ENCODE data around the gene MICAL2. TPM values are rescaled to one million over a fixed set of nuclear protein-coding genes. Genes with fewer than 3 reads are reported as not detected.

The MICAL2 gene
- total and polyA plus RNA-seq, 2 of the 8 experiments (the other 6 are each of a cell fraction or from before 2014, with no cell fraction given), result 1.3 to 4.1 TPM

DNA sequence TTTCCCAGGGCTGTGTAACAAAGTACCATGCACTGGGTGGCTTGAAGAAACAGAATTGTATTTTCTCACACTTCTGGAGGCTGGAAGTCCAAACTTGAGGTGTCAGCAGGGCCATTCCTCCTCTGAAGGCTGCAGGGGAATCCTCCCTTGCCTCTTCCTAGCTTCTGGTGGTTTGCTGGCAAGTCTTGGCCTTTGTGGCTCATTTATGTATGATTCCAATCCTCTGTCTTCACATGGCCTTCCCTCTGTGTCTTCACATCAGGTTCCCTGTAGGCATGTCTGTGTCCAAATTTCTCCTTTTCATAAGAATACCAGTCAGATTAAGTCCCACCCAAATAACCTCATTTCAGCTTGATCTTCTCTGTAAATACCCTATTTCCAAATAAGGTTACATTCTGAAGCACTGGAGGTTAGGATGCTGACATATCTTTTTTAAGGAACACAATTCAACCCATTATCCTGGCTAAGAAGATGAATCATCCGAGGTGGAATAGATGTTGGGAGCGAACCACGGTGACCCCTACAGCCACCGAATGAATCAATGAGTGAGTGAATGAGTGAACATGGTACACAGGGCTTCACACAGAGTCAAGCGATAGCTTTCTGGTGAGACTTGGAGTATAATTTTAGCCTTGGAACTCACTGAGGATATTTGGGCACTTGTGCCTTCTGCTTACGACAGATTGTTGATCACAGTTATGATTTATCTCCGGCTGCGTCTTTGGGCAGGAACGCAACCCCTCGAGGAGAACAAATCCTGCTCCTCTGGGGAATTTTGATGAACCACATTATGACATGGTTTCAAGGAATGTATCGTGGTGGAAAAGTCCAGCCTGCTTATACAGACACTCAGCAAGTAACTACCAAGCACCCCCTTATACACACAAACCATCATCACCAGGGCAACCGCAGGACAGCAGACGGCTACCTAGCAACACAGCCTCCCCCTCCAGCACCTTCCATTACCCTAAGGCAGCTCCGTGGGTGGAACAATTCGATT lies 34.3 kb upstream of the MICAL2 start (continued):
- TF ChIP-seq, protein P1, sequence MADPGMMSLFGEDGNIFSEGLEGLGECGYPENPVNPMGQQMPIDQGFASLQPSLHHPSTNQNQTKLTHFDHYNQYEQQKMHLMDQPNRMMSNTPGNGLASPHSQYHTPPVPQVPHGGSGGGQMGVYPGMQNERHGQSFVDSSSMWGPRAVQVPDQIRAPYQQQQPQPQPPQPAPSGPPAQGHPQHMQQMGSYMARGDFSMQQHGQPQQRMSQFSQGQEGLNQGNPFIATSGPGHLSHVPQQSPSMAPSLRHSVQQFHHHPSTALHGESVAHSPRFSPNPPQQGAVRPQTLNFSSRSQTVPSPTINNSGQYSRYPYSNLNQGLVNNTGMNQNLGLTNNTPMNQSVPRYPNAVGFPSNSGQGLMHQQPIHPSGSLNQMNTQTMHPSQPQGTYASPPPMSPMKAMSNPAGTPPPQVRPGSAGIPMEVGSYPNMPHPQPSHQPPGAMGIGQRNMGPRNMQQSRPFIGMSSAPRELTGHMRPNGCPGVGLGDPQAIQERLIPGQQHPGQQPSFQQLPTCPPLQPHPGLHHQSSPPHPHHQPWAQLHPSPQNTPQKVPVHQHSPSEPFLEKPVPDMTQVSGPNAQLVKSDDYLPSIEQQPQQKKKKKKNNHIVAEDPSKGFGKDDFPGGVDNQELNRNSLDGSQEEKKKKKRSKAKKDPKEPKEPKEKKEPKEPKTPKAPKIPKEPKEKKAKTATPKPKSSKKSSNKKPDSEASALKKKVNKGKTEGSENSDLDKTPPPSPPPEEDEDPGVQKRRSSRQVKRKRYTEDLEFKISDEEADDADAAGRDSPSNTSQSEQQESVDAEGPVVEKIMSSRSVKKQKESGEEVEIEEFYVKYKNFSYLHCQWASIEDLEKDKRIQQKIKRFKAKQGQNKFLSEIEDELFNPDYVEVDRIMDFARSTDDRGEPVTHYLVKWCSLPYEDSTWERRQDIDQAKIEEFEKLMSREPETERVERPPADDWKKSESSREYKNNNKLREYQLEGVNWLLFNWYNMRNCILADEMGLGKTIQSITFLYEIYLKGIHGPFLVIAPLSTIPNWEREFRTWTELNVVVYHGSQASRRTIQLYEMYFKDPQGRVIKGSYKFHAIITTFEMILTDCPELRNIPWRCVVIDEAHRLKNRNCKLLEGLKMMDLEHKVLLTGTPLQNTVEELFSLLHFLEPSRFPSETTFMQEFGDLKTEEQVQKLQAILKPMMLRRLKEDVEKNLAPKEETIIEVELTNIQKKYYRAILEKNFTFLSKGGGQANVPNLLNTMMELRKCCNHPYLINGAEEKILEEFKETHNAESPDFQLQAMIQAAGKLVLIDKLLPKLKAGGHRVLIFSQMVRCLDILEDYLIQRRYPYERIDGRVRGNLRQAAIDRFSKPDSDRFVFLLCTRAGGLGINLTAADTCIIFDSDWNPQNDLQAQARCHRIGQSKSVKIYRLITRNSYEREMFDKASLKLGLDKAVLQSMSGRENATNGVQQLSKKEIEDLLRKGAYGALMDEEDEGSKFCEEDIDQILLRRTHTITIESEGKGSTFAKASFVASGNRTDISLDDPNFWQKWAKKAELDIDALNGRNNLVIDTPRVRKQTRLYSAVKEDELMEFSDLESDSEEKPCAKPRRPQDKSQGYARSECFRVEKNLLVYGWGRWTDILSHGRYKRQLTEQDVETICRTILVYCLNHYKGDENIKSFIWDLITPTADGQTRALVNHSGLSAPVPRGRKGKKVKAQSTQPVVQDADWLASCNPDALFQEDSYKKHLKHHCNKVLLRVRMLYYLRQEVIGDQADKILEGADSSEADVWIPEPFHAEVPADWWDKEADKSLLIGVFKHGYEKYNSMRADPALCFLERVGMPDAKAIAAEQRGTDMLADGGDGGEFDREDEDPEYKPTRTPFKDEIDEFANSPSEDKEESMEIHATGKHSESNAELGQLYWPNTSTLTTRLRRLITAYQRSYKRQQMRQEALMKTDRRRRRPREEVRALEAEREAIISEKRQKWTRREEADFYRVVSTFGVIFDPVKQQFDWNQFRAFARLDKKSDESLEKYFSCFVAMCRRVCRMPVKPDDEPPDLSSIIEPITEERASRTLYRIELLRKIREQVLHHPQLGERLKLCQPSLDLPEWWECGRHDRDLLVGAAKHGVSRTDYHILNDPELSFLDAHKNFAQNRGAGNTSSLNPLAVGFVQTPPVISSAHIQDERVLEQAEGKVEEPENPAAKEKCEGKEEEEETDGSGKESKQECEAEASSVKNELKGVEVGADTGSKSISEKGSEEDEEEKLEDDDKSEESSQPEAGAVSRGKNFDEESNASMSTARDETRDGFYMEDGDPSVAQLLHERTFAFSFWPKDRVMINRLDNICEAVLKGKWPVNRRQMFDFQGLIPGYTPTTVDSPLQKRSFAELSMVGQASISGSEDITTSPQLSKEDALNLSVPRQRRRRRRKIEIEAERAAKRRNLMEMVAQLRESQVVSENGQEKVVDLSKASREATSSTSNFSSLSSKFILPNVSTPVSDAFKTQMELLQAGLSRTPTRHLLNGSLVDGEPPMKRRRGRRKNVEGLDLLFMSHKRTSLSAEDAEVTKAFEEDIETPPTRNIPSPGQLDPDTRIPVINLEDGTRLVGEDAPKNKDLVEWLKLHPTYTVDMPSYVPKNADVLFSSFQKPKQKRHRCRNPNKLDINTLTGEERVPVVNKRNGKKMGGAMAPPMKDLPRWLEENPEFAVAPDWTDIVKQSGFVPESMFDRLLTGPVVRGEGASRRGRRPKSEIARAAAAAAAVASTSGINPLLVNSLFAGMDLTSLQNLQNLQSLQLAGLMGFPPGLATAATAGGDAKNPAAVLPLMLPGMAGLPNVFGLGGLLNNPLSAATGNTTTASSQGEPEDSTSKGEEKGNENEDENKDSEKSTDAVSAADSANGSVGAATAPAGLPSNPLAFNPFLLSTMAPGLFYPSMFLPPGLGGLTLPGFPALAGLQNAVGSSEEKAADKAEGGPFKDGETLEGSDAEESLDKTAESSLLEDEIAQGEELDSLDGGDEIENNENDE (IDR thresholded peaks at IDR 0.05; ENCODE audit: insufficient replicate concordance, low read length), result no peak

All from H1 (cell line).